IPS DF 19.7 (cell line): Measurements from ENCODE around the gene PLXND1.
"Not testable (repeated sequence)": the region's sequence is repeated elsewhere in the genome, so short reads cannot be mapped to it uniquely, and the experiment has no call there.

Source experiments
- DNase-seq: peaks from one replicate; pipeline ENCODE4 v3.0.0-alpha.2; 2013; ENCODE audit warnings: low read depth, low spot score

The PLXND1 gene

DNA sequence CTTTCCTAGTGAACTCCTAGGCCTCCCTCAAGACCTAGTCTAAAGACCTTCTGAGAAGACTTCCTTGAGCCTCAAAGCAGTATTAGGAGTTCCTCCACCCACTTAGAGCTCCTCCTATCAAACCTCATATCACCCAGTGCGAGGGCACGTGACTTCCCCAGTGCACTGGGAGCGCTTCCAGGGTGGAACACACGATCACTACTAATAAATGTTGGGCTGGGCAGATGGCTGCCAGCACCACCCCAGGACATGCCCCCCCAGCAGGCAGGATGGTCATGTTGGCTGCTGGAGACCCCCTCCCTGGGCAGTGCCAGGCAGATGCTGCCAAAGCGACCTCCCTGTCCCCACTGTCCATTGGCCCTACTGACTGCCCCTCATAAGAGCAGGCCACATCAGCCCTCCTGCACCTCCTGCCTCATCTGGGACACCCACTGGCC is 8.5 kb upstream of the PLXND1 start:
- no peak for DNase-seq

DNA sequence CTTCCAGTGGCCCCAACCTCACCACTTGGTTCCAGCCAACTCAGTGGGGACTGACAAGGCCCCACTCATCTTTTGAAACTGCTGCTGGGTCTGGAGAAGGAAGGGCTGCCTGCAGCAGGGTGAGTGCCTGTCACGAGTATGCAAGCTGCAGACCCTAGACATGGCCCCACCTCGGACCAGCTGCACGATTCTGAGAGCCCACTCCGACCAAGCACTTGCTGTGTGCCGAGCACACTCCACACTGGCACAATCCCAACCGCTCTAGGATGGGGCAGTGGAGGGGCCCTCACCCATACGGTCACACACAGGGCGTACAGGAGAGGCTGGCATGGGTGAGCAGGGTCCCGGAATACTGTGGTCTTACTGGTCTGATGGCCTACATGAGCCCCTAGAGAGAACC is 8.0 kb upstream of the PLXND1 start:
- no peak for DNase-seq

DNA sequence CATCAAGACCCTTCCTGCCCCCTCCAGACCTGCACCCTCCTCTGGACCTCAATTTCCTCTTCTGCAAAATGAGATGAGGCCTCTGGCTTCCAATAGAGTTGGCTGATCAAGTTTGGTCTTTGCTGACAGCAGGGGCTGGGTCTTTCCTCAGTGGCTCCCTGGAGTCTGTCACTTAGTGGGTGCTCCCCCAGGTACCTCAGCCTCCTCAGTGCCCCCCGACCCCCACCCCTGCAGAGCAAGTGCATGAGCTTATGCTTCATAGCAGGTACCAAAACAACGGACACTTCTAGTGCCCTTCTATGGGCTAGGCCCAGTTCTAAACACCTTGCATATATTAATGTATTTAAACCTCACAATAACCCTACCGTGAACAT is 6.9 kb upstream of the PLXND1 start:
- no peak for DNase-seq

DNA sequence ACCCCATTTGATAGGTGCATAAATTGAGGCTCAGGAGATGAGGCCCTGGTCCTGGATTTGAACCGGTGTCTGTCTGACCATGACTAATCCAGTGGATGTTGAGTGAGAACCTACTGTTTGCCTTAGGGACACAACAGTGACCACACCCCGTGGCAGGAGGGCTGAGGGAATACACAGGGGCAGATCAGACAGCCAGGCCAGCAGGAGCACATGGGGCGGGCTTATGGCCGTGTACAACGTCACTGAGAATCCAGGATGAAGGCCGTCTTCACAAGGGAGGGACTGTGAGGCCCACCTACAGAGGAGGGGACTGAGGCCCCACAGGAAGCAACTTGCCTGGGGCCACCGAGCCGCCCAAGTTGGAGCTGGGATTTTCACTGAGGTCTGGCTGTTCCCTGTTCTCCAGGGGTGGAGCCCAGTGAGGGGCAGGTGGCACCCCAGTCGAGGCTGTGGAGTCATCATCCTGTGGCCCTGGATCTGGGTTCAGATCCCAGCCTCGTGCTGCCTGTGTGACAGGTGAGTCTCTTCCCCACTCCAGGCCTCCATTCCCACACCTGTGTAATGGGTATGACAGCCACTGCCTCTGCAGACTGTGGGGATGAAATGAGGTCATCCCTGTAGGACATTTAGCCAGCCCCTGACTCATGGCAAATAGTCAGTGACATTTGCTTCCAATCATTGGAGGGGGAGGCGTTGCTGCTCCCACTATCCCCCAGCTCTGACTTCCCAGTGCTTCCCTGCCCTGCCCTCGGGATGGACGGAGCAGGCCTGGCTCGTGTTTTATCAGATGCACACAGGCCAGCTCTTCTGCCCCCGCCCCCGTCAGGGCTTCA is 6.3 kb upstream of the PLXND1 start:
- no peak for DNase-seq

DNA sequence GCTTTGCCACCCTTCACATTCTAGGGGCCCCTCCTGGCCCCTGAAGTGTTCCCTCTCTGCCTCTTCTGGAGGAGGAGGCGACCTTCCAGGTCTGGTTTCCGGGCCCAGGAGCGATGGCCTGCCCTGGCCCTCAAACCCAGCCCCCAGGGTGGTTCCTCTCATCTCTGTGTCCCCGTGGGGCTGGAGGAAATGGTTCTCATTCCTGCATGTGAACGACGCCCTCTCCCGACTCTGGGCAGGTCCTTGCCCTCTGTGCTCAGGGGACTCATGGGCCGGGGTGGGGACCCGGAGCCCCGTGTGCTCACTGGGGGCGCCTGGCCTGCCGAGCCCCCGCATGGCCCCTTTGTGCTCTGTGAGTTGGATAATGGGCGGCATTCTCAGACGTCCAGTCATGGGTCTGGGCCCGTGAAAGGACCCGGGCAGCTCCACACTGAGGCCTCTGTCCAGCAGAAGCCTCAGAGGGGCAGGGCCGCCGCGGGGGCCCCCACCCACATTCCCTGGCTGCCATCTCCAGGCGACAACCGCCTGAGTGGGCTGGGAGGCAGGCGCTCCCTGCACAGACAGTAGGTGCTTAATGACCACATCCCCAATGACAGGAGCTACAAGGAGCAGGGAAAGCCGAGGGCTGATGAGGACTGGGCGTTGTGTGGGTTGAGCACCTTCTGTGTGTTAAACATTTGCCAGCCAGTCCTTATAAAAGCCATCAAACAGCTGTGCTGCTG is 5.5 kb upstream of the PLXND1 start:
- DNase-seq, result no peak

DNA sequence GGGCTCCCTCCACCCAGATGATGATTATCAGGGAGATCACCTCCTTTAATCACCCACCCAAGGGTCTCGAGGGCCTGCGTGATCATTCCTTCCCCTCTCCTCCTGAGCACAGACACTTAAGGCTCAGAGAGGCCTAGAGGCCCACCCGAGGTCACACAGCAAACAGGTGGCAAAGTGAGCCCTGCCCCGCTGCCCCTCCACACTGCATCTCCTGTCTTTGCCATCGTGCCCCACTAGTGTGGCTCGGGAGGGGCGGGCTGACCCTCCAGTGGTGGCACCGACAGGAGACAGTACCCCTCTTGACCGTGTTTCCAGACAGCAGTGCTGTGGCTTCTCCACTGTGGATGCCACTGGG is 4.9 kb upstream of the PLXND1 start:
- DNase-seq, result no peak

DNA sequence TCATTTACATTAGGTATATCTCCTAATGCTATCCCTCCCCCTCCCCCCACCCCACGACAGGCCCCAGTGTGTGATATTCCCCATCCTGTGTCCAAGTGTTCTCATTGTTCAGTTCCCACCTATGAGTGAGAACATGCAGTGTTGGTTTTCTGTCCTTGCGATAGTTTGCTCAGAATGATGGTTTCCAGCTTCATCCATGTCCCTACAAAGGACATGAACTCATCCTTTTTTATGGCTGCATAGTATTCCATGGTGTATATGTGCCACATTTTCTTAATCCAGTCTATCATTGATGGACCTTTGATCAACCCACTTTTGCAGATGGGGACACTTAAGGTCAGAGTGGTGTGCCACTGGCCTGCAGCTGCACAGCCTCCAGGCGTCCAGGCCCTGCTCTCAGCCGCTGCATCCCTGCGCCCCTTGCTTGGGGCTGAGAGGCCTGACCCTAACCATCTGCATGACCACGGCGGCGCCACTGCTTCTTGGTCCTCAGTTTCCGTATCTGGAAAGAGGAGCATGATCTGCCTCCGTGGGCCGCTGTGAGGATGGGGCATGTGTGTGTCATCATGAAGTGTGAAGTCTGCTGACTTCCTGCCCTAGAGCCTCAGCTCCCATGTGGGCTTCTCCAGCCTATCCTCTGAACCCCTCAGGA is 4.4 kb upstream of the PLXND1 start:
- DNase-seq, result not testable (repeated sequence)

DNA sequence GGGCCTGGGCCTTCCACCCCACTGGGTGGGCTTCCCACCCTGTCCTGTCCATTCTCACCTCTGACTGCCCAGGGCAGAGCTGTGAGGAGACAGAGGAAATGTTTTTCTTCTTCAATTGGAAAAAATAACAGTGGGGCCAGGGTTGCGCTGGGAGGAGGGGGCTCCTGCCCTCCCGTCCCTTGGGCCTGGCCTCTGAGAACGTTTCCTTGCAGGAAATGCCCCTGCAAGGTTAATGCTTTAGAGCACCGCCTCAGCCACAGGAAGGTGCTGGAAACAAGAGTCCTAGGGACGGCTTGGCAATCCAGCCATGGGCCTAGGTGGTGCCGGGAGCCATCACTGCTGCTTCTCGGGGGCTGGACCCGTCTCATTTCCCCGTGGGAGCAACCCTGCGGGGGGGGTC is 3.8 kb upstream of the PLXND1 start:
- DNase-seq, result no peak

DNA sequence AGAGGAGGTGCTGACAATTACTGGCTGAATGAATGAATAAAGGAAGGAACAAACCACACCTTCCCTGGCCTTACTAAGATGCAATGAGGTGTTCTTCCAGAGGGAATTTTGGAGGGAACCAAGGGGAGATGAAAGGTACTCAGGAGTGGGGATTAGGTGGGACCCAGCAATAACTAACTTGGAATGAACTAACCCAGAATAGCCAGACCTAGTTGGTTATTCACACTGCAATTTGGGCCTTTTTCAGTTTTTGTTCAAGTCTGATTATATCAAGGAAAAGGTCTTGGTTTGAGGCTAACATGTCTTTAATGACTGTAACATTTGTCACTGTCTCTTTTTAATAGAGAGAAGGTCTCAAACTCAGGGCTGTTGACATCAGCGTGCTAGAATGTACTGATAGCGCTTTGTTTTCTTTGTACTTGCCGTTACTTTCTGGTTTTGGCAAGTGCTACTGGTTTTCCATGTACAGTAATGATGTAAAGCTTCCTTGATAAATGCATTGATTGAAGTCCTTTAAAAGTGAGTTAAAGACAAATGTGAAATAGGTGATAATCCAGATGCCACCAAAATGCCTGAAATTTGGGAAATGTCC is 3.2 kb upstream of the PLXND1 start:
- DNase-seq, result no peak

DNA sequence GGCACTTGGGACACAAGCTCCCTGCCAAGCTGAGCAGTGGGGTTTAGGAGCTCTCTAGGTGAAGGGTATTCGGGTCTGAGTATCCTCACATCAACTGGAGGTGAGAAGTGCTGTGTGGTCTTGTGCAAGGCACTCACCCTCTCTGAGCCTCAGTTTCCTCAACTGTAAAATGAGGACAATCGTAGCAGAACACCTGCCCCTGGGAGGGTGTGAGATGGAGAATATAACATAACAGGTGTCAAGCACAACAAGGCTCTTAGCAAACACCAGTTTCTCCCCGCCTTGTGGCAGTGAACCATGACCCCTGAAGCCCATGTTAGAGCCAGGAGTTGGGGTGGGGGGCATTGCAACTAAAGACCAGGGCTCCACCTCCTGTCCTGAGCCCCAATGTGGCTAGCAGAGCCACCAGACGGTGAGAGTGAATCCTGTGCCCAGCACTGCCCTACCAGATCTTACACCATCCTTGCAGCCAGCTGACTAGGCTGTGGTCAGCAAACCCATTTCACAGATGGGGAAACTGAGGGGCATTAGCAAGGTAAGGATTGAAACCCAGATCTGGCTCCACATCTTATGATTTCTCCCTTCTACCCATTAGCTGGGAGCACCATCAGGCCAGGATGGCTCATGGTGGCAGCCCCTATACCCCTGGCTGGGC is 2.6 kb upstream of the PLXND1 start:
- no peak for DNase-seq

DNA sequence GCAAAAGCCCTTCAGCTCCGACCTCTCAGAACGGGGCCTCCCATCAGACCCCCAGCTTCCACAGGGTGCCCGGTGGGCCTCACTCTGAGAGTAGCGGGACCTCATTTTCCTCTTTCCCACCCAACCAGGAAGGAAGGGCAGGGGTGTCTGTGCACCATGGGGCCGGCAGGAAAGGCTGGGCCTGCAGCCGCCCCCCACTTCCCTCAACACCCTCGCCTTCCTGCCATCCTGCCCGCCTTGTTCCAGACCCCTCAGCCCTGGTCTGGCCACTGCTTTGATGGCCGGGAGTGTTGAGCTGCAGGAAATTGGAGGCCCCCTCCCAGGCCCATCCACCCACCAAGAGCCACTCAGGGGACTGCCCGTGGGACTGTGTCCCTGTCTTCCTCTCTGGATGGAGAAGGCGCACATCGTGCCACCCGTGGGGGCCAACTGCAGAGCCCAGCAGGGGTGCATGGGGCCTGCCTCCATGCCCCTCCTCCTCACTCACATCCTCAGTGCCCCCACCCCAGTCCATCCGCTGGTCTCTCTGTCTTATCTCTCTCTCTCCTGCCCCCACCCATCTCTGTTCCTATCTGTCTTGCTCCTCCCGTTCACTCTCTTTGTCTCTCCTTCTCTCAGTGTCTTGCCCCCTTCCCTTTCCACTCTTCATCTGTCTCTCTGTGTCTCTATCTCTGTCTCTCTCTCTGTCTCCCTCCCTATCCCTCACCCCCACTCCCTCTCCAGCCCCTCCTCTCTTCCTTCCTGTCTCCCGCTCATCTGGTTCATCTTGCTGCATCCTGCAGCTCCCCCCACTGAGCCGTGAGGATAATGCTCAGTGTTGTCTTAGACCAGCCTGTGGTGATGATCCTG is 1.8 kb upstream of the PLXND1 start:
- no peak for DNase-seq

DNA sequence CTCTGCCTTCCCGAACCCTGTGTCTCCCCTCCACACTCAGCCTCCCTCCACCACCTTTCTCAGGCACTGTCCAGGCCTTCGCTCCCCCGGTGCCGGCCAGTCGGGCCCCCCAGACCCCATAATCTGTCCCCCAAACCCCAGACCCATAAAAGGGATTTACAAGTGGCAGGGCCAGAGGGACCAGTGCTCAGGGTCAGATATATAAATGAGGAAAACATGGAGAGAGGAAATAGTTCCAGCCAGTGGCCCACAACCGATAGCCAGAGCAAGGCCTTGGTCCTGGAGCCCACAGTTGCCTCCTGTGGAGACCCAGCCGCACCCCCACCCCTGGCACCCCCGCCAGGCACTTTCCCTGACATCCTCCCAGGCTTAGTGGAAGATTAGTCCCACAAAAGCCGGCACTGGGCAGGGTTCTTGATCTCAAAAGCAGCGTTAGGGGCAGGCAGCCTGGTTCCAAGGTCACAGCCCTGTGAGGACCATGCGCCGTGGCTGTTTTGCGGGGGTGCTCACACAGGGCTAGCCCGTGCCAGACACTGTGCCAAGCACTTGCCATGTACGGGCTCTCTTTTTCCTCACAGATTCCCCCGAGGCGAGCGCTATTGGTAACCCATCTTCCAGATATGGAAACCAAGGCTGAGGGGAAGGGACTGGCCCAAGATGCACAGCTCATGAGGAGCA is 1.1 kb upstream of the PLXND1 start:
- DNase-seq, result no peak

DNA sequence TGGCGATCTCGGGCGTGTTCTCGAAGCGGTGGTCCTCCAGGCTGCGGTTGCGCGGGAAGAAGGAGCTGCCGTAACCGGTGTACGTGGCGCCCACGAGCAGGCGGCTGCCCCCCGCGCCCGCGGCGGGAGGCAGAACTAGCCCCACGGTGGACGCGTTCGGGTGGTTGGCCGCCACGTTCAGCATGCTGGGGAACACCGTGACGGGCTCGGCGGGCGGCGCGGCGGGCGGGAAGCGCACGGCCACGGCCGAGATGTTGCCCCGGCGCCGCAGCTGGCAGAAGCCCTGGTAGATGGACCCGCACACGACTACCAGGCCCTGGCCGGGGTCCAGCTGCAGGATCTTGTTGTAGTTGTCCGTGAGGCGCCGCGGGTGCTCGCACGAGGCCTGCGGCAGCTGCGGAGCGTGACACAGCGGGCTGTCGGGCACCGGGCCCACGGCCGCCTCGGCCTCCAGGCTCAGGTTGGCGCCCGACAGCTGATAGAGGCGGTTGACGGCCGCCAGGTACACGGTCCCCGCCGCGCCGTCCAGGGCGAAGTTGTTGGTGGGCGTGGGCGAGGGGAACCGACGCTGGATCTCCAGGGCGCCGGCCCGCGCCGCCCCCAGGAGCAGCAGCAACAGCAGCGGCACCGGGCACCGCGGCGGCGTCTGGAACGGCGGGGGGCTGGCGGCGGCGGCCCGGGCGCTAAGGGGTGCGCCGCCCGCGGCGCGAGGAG is 397 bp downstream of the PLXND1 start:
- DNase-seq, result no peak

DNA sequence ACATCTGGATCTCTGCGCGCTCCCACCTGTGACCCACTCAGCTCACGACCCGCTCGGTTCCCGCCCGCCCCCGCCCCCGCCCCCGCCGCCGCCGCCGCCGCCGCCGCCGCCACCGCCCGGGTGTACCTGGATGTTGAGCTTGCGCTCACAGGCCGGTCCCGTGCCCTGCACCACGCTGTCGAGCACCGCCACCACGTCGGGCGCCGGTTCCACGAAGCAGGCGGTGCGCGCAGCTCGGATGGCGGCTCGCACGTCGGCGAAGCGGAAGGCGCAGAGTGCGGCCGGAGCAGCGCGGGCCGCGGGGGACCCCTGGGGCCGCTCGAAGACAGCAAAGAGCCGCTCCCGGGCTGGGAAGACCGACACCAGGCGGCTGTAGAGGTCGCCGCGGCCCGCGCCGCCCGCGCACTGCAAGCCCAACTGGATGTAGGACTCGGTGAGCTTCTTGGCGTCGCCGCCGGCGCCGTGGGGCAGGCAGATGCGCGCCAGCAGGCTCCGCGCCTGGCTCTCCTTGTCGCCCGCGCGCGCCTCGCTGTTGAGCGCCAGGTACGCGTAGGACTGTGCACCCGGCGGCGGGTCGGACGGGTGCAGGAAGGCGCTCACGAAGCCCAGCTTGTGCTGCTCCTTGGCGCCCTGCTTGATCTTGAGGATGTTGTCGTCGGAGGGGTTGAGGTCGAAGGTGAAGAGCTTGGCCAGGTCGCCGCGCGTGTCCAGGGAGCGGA is 1.1 kb downstream of the PLXND1 start:
- DNase-seq, result no peak

DNA sequence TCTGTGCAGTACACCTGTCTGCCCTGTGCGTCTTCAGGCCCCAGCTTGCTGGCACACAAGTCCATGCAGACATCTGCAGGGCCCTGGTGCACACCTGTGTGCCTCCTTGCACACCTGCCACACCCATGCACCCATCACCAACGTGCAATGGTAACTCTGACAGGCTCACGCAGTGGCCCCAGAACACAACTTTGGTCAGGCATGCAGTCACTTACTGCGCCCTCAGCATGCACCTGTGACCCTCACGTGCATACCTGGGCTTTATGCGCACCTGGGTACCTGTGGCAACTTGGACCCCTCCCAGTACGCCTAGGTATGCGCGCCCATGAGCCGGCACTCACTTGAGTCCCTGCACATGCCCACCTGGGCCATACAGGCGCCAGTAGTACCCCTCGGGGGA is 1.7 kb downstream of the PLXND1 start:
- no peak for DNase-seq

DNA sequence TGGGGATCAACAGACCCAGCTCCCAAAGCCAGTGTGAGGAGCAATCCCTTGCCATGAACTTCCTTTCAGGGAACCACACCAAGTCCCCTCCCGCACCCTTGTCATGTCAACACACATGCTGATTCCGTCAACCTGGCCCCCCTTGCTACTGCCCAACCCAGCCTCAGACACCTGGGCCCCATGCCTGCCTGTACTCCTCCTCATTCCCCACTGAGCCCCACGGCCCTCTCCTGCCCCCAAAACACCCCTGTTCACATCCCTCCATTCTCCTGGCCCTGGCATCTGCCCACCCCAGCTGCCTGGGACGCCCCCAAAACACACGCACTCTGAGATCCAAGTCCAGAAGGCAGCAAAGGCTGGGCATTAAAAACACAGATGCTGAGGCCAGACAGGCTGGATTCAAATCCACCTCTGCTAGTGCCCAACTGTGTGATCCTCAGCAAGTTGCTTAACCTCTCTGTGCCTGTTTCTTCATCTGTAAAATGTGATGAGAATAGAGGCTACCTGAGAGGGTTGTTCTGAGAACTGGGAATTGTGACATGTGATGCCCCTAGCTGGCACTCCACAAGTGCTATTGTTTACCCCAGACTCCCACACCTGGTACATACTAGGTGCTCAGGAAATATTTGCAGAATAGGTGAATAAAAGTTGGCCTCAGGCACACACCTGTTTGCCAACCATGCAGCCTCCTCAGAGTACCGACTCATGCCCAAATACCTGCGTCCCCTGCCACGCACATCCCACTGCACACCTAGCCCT is 2.3 kb downstream of the PLXND1 start:
- no peak for DNase-seq

DNA sequence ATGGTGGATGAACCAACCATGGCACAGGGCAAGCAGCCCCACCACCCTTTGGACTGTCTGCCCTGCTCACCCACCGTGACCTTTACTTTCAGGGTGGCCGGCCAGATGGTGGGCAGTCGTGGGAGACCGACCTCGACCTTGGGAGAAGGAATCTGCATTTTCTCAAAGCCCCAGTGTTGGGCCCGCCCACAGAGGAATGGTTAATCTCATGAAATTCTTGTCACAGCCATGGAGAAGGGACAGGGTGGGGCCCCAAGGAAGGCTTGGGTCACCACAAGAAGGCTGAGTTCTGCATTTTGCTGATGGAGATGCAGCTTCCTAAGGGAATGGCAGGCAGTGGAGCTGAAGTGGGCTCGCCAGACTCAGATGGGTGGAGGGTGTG is 2.9 kb downstream of the PLXND1 start:
- no peak for DNase-seq
